ENCODE results near the gene CDC42BPB.

DNA sequence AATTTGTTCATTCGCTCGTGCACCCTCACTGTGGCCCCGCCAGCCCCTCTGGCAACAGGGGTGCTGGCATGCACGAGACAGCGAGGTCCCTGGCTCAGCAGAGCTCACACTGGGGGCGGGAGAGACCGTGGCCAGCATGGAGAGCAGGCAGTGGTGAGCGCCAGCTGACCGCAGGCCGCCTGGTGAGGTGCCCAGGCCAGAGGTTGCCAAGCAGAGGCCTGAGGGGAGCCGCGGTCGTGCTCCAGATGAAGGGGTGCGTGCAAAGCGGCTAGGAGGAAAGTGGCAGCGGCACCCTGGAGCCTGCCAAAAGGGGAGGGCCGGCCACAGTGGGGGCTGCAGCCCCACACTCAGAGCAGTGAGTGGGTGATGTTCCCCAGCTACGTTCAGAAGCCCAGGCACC lies 56.1 kb downstream of the CDC42BPB start:
- TF ChIP-seq, protein P1, sequence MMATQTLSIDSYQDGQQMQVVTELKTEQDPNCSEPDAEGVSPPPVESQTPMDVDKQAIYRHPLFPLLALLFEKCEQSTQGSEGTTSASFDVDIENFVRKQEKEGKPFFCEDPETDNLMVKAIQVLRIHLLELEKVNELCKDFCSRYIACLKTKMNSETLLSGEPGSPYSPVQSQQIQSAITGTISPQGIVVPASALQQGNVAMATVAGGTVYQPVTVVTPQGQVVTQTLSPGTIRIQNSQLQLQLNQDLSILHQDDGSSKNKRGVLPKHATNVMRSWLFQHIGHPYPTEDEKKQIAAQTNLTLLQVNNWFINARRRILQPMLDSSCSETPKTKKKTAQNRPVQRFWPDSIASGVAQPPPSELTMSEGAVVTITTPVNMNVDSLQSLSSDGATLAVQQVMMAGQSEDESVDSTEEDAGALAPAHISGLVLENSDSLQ (IDR thresholded peaks at IDR 0.05), result no peak
- TF ChIP-seq SP1 (IDR thresholded peaks at IDR 0.05), result no peak
- TF ChIP-seq ARNT (IDR thresholded peaks at IDR 0.05), result no peak
- no peak for TF ChIP-seq CTBP1 (IDR thresholded peaks at IDR 0.05; ENCODE audit: borderline replicate concordance)
- no peak for TF ChIP-seq ZNF384 (IDR thresholded peaks at IDR 0.05)
- no peak for TF ChIP-seq BHLHE40 (IDR thresholded peaks at IDR 0.05; ENCODE audit: borderline replicate concordance)
- no peak for TF ChIP-seq FOXM1 (IDR thresholded peaks at IDR 0.05; ENCODE audit: borderline replicate concordance)
- TF ChIP-seq NFRKB (IDR thresholded peaks at IDR 0.05), result no peak
- TF ChIP-seq LEF1 (IDR thresholded peaks at IDR 0.05; ENCODE audit: borderline replicate concordance), result no peak
- TF ChIP-seq HDGF (IDR thresholded peaks at IDR 0.05; ENCODE audit: borderline replicate concordance), result no peak
- no peak for TF ChIP-seq ELF4 (IDR thresholded peaks at IDR 0.05)
